ENCODE measurements around the gene SPATA17.

- TF ChIP-seq CTCF (conservative IDR thresholded peaks at IDR 0.05) (no peak), ZFX (IDR thresholded peaks at IDR 0.05) (no peak)
These were observed 244.1 kb downstream of the SPATA17 start for GRCh38 chr1:217875229-217875628.
